DMS 273 (cell line): ENCODE data around the gene LRP1B.
"Not testable (repeated sequence)": the region's sequence is repeated elsewhere in the genome, so short reads cannot be mapped to it uniquely, and the experiment has no call there.

Source experiments
- DNase-seq: peaks from one replicate; lab custom pipeline; 2025; ENCODE audit not compliant: unreplicated experiment; lab: John Stamatoyannopoulos, UW

LRP1B gene

DNA sequence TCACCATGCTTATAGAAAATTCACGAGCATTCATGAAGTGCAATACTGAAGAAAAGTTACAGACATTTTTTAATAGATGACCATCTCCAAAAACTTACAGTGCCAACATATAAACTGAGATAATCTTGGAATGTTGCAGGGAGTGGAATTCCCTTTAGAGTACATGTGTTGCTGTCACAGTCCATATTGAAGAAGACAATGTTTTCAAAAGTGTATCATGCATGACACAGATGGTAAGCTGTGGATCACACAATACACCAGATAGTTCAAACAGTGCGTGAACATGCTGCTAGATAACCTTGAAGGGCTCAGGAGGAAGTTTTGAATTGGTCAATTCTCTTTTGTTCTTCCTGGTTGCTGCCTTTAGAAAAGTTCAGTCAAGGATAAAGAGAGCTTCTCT lies 1706.3 kb downstream of the LRP1B start:
- DNase-seq: no peak

DNA sequence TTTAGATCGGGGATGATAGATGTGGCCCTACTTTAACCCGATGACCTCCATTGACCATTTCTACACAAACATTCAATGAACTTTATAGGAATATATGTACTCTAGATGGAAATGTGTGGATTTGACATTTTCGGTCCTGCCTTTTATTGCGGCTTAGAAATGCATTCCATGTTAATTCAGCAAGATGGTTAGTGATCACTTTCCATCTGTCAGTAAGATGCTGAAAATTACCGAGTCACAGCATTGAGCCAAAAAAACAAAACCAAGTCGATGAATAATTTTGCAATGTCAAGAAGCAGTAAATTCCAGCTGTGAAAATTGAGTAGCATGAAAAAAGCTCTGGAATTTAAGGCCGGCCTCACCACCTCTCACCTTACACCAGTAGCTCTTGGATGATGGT lies 1708.1 kb downstream of the LRP1B start:
- no peak for DNase-seq

DNA sequence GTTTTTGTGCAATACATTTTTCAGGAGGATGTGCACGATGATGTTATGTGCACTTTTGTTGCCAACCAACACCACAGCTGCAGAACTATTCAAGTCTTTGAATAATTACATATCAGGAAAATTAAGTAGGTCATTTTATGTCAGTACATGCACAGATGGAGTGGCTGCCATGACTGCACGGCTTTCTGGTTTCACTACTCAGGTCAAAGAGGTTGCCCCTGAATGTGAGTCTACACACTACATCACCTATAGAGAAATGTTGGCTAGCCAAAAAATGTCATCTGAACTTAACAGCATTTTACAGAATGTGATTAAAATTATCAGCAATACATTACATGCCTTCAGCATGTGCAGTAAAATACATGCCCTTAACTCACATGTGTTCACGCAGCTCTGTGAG lies 1713.3 kb downstream of the LRP1B start:
- DNase-seq: no peak

DNA sequence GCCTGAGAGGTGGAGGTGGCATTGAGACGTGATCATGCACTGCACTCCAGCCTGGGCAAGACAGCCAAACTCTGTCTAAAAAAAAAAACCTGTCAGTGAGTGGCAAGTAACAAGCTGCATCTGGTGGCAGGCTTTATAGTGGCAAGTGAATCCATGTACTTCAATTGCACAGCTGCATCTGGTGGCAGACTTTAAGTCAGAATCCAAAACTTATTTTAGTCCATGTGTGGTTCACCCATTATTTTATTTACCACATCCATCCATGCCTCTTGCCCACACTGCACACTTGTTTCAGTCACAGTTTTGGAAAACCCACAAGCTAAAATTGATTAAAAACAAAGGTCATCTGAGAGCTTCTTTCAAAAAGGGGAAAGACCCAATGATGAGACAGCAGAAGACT lies 1714.2 kb downstream of the LRP1B start:
- no peak for DNase-seq

DNA sequence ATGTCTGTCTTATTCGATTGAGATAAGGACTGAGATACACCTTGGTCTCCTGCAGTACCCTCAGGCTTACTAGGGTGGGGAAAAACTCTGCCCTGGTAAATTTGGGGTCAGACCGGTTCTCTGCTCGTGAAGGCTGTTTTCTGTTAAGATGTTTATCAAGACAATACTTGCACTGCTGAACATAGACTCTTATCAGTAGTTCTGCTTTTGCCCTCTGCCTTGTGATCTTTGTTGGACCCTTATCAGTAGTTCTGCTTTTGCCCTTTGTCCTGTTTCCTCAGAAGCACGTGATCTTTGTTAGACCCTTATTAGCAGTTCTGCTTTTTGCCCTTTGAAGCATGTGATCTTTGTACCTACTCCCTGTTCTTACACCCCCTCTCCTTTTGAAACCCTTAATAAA lies 1715.8 kb downstream of the LRP1B start:
- not testable (repeated sequence) for DNase-seq

DNA sequence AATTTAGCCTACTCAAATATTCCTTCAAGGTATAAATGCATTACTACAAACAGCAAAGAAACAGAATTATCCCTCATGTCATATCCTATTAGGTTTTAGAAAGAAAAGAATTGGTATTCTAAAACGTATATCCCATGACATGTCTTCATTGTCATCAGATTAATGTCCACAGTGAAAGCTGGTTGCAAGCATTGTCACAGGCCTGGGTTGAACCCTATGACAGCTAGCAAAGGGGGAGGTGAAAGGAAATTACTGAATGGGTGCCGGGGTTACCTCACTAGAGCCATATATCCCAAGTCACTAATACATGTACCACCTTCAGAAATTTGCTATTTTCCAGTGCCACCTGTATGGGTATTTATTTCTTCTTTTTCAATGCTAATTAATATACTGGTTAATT lies 1720.1 kb downstream of the LRP1B start:
- no peak for DNase-seq

DNA sequence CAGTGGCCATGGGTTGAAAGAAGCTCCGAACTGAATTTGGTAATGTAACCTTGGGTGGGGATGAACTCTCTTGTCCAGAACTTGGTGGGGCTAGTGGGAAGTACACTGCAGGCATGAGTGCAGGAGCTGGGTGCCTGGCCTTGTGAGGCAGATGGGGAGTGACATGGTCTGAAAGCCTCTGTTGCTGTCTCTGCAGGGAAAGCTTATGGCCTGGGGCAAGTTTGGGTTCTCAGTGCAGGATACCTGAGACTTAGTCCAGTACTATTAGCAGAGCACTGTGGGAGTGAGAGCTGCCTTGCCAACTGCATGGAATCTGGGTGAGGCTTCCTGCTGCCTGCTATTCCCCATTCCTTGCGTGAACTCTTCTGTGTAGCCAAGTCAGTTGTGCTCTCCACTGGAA lies 1729.8 kb downstream of the LRP1B start:
- DNase-seq: no peak

DNA sequence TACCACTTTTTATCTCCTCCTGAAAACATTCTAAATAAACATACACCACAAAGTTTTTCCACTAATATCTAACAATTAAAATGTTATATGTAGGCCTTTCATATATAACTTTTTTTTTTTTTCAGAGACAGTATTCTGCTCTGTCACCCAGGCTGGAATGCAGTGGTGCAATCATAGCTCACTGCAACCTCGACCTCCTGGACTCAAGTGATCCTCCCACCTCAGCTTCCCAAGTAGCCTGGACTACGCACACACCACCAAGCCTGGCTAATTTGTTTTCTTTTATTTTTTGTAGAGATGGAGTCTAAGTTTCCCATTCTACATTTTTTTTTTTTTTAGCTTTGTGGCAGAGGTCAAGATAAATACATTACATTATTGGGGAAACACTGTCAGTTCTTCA lies 1738.0 kb downstream of the LRP1B start:
- DNase-seq: no peak

DNA sequence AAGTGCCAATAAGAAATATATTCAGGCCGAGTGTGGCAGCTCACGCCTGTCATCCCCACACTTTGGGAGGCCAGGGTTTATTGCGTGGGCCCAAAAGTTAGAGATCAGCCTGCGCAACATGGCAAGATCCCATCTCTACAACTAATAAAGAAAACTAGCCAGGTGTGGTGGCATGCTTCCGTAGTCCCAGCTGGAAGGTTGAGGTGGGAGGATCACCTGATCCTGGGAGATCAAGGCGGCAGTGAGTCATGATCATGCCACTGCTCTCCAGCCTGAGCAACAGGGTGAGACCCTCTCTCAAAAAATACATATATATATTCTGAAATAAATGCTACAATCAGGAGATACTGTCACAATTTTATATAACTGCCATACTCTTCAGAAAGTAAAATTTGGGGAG lies 1745.9 kb downstream of the LRP1B start:
- DNase-seq: no peak

DNA sequence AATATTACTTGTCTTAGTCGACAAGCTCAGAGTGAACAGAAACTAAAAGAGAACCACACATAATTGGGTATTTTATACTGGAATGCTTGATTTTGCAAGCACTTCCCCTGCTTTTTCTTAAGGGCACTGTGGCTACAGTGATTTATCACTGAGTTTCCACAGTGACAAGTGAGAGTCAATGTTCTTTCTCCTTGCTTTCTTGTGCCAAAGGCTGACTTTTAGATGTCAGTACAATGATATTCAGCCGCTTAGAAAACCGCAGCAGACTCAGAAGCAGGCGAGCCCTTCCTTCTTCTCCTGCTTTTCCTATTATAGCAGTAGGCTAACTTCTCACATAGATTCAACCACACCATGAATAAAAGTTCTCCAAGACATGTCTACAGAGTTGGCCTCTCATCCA lies 1747.0 kb downstream of the LRP1B start:
- DNase-seq: no peak

DNA sequence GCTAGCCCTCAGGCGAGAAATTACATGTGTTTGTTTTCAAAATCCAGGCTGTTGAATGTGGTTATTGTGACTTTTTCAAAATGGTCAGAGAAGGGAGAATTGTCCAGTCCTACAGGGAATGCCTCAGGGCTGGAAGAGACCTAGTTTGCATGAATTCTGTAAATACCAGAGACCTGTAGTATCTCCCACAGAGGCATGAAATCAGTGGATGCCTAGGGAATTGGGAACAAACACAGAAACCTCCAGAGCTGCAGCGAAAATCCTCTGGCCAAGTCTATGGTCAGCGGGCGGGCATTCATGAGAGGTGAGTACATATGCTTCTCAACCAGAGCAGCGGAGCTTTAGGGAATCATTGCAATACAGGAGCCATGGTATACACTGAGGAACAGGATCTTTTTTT lies 1754.1 kb downstream of the LRP1B start:
- no peak for DNase-seq

DNA sequence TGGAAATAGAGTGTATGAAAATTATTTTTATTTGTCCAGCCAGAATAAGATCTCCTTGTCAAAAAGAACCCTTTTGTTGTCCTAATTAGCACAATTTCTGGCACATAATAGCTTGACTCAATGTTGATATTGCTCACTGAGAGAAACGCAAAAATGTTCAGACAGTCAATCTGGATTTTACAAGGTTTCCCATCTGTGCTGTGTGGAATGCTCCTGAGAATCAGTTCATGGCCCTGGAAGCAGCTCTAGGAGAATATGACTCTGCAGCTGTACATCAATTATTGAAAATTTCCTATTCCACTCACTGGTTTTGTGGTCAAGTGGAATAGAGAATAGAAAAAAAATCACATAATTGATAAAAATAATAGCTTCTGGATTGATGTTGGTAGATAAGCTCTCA lies 1767.7 kb downstream of the LRP1B start:
- peak; percentile 14 for DNase-seq

DNA sequence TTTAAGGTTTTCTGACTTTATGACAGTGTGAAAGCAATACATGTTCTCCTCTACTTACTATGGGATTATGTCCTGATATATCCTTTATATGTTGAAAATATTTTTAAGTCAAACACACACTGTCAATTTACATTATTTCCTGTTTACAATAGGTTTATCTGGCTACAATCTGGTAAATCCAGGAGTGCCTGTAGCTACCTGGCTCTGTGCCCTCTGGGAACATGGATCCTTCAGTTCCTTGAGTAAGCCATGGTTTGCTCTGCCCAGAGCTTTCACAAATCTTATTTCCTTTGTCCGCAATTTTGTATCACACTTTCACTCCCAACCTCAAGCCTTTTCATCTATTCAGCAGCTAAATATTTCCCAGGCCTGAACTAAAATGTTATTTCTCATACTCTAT lies 1768.5 kb downstream of the LRP1B start:
- no peak for DNase-seq

DNA sequence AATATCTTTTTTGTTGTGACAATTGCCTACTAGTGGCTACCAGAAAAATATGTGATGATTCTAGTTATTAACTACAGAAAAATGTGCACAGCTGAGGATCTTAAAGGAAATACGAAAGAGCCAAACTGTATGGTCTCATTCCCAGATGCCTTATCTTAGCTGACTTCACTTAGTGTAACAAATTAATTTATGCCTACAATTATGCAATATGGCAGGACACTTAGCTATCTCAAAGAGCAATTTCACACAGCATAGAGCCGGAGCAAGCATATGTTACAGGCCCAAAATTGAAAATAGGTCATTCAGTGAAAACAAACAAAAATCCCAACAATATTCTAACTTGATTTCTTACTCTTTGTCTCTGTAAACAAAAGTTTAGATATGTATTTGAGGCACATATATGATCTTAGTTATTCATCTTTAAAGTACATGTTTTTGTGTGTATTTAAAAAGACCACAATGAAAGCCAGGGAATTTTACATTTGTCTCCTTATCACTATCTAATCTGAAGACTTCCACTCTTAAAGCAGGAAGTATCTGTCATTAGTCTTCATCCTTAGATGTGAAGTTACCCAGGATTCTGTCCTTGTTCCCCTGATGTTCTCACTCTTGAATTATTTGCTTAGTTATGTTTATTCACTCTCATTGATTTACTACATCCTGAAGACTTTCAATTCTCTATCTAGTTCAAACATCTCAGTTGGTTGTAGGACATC lies 1771.6 kb downstream of the LRP1B start:
- DNase-seq: peak; percentile 16

DNA sequence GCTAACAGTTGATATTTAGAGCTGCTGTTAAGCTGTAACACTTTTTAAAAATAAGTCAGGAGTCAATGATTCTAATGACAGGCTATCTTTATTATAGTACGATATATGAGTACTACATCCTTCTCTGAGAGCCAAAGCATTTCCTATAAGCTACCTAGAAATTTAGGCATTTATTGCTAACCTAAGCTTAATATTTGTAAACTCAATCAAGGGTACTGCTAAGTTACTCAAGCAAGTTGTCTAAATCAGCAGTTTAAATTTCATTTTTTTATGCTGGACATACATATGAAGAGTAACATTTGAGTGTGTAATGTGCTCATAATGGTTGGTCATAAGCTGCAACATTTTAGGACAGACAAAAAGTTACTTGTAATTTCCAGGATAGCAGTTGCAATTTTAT lies 1774.1 kb downstream of the LRP1B start:
- DNase-seq: no peak

DNA sequence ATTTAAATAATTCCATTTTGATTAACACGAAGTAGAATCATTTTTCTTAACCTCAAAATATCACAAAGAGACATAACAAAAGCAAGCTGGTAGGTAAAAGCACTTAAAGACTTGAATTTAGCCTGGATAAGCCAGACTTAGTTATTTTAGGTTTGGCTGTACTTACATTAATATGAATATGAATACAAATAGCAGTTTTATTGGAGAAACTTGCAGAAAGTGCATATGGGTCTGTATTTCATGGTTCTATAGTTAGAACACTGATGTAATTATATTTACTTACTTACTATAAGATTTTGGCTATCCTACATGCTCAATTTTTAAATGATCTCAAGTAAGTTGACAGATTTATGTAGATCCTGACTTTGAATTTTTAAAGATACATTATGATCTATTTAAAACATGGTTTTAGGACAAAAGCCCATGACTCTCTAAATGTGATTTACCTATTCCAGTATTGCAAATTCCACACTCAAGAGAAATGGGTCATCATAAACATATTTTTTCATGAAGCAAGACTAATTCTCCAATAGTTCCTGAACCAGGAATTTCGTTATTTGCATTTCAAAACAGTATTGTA lies 1775.2 kb downstream of the LRP1B start:
- no peak for DNase-seq

DNA sequence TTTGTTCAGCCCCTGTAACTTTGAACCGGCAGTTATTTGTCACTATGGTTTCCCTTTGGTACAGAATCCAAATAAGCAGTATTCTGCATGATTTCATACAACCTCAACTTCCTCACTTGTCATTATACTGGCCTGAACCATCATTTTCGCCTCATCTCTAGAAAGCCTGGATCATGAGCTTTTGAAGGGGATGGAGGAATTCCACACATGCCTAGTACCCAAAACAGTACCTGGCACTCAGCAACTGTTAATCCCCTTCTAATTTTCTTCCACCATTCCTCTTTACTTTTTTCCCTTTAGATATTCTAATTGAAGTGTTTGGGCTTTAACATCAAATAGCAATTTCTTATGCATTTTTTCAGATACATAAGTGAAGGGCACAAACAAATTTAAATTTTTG lies 1776.3 kb downstream of the LRP1B start:
- DNase-seq: no peak

DNA sequence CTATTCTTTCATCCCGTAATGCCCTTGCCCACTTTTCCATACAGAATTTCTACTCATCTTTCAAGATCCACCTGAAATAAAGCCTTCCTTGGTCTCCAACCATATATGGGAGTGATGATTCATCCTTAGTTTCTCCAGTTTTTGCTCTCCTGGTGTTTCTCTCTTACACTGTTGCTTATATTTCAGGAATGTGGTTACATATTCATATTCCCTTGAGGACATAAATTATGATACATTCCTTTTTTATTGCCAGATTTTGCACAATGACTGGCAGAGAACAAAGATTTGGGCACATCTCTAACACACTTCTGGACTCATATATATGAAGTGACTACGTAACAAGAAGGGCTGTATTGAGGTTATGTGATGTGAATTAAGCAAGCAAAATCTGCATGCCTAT lies 1777.3 kb downstream of the LRP1B start:
- no peak for DNase-seq

DNA sequence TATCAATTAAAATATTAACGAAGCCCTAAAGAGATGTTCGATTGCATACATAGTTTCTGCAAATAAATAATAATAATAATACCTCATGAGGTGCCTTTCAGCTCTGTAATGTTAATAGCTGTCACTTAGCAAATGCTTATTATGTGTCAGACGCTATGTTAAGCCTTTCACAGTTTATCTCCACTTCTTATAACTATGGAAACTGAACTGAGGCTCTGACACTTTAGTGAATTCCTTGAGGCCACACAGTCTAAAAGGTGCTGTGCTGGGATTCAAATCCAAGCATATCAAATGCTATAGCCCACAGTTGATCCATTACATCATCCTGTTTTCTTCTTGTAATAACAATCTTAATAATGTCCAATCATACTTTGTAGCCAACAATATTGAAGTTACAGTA lies 1779.1 kb downstream of the LRP1B start:
- DNase-seq: no peak

DNA sequence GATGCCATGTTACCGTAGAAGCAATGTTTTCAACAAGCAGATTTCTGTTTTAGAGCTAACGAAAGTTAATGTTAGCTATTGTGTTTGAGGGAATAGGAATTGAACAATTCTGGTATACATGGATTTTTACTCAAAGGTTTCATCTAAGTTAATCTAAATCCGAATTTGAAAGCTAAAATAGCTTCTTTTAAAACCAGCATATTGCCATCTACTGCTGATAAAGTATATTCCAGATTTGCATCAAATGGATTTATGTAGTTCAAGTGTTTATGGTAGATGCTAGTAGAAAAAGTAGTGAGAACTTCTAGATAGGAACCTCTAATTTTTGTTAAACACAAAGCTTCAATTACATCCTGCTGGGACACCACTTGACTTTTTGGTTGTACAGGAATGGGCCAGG lies 1781.1 kb downstream of the LRP1B start:
- no peak for DNase-seq

DNA sequence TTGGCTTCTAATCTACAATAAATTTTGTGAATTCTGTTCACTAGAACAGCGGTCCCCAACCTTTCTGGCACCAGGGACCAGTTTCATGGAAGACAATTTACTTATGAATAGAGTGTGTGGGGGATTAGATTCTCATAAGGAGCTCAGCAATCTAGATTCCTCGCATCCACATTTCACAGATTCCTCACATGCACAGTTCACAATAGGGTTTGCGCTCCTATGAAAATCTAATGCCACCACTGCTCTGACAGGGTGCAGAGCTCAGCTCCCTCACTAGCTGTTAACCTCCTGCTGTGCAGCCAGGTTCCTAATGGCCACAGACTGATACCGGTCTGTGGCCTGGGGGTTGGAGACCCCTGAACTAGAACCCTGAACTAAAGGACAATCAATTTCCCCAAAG lies 1782.0 kb downstream of the LRP1B start:
- no peak for DNase-seq

DNA sequence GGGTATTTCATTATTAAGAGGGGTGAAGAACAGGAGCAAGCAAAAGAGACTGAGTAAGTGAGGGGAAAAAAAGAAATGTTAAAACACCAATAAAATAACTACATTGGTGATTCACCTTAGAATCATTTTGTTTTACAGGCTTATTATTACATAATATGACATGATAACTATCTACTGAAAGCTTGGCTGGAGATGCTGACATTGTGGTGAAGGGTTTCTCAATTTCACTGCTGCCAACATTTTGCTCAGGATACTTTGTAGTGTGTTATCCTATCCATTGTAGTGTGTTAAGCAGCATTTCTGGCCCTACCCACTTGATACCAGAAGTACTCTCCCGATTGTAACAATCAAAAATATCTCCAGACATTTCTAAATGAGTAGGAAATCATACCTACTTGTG lies 1786.0 kb downstream of the LRP1B start:
- no peak for DNase-seq

DNA sequence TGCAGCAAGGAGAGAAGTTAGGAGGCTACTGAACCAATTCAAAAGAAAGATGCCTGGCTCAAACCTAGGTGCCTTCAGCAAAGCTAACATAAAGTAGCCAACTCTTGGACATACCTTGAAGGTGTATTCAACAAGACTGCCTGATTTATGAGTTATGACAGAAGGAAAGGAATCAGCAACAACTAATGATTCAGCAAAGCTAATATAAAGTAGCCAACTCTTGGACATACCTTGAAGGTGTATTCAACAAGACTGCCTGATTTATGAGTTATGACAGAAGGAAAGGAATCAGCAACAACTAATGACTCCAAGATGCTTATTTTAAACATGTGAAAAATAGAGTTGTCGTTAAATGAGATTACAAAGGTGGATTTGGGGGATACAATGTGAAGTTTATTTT lies 1786.5 kb downstream of the LRP1B start:
- DNase-seq: not testable (repeated sequence)
